K562 (cell line): ENCODE measurements around the gene BAHD1.

Source experiments
- ATF6 ChIP-seq: sonication (generic); formaldehyde crosslinking; IDR thresholded peaks from 2 replicates; pipeline ENCODE4 v1.4.0; 2020; ENCODE audit warnings: mild to moderate bottlenecking, missing genetic modification reagents
- CHD2 ChIP-seq: IDR thresholded peaks from 2 replicates; pipeline ENCODE4 v1.6.1; 2011; ENCODE audit warnings: low read depth, low read length
- CREB1 ChIP-seq, 2 experiments: sonication (generic) in 1 of 2; formaldehyde crosslinking in 1 of 2; IDR thresholded peaks; 2 replicates each; pipeline versions ENCODE4 v1.6.1 to v1.8.0; 2012 to 2022; ENCODE audit warnings: inconsistent platforms in 1 of 2, mild to moderate bottlenecking in 1 of 2, missing genetic modification reagents in 1 of 2, moderate library complexity in 1 of 2
- ELF4 ChIP-seq: fragments of 450-650 bp; formaldehyde crosslinking; IDR thresholded peaks from 2 replicates; pipeline ENCODE4 v1.4.0; 2022; ENCODE audit warnings: missing genetic modification characterization
- EZH2 ChIP-seq: IDR thresholded peaks from 2 replicates; pipeline ENCODE4 v1.6.1; 2012; ENCODE audit warnings: low read depth, mild to moderate bottlenecking, inconsistent platforms, low read length, borderline replicate concordance
- HDAC2 ChIP-seq: fragments of 450-650 bp; IDR thresholded peaks from 2 replicates; pipeline ENCODE4 v1.6.1; 2016; ENCODE audit warnings: mild to moderate bottlenecking
- MCM3 ChIP-seq: fragments of 450-650 bp; IDR thresholded peaks from 2 replicates; pipeline ENCODE4 v1.6.1; 2016
- PCBP1 ChIP-seq: fragments of 200-400 bp; formaldehyde crosslinking; IDR thresholded peaks from 2 replicates; pipeline ENCODE4 v1.6.1; 2018; ENCODE audit warnings: mild to moderate bottlenecking, low read depth, low read length; ENCODE audit not compliant: poor library complexity, severe bottlenecking
- ZNF280A ChIP-seq: fragments of 450-650 bp; IDR thresholded peaks from 2 replicates; pipeline ENCODE4 v1.6.1; 2018; ENCODE audit warnings: mild to moderate bottlenecking, low read depth; ENCODE audit not compliant: partially characterized antibody
- TF ChIP-seq, protein P1 (sequence below): fragments of 250-450 bp; sonication (Bioruptor Pico); IDR thresholded peaks from 2 replicates; pipeline ENCODE4 v1.5.0; 2022; ENCODE audit warnings: mild to moderate bottlenecking

DNA sequence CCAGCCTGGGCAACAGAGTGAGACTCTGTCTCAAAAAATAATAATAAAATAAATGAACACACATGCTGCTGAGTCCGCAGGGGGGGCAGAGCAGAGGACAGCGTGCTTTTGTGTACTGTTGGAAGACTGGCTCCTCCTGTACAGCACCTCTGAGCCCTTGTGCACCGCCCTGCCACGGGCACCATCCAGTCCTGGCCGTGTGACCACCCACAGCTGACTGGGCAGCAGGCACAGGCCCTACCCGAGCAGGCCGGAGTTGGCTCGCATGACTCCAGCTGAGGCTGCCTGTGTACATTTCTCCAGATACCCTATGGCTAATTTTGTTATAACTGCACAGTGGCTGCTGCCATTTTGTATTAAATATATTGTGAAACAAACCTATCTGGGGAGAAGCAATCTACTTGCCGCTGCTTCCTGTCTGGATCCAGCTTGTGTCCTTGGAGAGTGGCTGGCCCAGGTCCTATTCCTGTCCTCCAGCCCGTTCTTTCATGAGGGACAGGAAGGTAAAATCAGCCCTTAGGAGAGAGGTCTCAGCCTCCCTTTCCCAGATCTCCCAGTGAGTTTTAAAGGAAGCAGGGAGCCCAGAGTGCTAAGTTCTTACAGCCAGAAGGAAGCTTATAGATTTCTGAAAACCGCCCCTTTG lies 20.6 kb upstream of the BAHD1 start:
- TF ChIP-seq ZNF280A (no peak), MCM3 (no peak), PCBP1 (no peak), ELF4 (CRISPR knock-in tag) (no peak), ATF6 (CRISPR knock-in tag) (no peak), EZH2 (no peak), HDAC2 (no peak), CHD2 (no peak), CREB1 (IDR thresholded peaks at IDR 0.05) (no peak), CREB1 (CRISPR knock-in tag; IDR thresholded peaks at IDR 0.05) (no peak)
- TF ChIP-seq, protein P1, sequence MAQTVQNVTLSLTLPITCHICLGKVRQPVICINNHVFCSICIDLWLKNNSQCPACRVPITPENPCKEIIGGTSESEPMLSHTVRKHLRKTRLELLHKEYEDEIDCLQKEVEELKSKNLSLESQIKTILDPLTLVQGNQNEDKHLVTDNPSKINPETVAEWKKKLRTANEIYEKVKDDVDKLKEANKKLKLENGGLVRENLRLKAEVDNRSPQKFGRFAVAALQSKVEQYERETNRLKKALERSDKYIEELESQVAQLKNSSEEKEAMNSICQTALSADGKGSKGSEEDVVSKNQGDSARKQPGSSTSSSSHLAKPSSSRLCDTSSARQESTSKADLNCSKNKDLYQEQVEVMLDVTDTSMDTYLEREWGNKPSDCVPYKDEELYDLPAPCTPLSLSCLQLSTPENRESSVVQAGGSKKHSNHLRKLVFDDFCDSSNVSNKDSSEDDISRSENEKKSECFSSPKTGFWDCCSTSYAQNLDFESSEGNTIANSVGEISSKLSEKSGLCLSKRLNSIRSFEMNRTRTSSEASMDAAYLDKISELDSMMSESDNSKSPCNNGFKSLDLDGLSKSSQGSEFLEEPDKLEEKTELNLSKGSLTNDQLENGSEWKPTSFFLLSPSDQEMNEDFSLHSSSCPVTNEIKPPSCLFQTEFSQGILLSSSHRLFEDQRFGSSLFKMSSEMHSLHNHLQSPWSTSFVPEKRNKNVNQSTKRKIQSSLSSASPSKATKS (CRISPR knock-in tag), result no peak
